HG02623 (cell line): ENCODE measurements around the gene EXOC1L.
"Not testable (repeated sequence)": the region's sequence is repeated elsewhere in the genome, so short reads cannot be mapped to it uniquely, and the experiment has no call there.

Experiments used
- ATAC-seq: cut with Tn5 transposase; IDR thresholded peaks from one replicate; pipeline ENCODE4 v1.9.1; 2021; ENCODE audit warnings: moderate library complexity; ENCODE audit not compliant: unreplicated experiment

EXOC1L gene

DNA sequence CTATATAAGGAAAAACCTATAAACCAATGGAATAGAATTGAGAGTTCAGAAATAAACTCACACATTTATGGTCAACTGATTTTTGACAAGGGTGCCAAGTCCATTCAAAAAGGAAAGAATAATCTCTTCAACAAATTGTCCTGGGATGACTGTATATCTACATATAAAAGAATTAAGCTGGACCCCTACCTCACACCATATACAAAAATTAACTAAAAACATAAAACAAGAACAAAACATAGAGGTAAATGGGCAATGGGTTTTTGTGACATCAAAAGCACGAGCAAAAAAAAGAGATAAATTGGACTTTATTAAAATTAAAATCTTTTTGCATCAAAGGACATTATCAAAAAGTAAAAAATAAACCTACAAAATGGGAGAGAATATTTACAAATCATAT lies 18.3 kb downstream of the EXOC1L start:
- ATAC-seq = no peak

DNA sequence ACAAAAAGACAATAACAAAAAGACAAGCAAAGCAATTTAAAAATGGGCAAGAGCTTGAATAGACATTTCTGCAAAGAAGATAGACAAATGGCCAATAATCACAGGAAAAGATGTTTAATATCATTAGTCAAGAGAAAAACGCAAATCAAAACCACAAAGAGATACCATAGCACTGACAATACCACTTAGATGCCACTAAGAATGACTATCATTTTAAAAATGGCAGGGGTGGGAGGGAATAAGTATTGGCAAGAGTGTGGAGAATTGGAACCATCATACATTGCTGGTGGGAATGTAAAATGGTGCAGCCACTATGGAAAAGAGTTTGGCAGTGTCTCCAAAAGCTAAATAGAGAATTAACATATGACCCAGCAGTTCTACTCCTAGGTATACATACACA lies 18.8 kb downstream of the EXOC1L start:
- ATAC-seq = no peak

DNA sequence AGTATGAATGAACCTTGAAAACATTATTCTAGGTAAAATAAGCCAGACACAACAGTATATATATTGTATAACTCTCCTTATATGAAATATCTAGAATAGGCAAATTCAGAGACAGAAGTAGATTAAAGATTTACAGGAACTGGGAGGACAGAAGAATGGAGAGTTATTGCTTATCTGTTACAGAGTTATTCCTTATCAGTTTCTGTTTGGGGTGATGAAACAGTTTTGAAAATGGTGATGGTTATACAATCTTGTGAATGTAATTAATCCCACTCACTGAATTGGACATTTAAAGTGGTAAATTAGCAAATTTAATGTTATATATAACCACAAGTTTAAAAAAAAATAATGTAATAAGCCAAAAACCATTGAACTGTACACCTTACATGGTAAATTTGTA lies 19.4 kb downstream of the EXOC1L start:
- no peak for ATAC-seq

DNA sequence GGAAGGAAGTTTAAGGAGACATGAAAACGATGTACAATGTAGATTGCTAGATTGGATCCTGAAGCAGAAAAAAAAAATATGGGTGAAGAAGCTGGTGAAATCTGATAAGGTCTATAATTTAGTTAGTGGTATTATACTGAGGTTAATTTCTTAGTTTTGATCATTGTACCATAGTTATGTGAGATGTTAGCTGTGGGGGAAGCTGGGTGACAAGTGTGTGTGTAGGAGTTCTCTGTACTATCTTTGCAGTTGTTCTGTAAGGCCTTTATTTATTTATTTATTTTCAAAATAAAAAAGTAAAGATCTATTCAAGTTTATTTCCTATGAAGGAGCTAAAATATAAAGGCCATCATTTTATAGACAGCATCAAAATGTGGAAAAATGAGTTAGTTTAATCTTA lies 21.4 kb downstream of the EXOC1L start:
- no peak for ATAC-seq

DNA sequence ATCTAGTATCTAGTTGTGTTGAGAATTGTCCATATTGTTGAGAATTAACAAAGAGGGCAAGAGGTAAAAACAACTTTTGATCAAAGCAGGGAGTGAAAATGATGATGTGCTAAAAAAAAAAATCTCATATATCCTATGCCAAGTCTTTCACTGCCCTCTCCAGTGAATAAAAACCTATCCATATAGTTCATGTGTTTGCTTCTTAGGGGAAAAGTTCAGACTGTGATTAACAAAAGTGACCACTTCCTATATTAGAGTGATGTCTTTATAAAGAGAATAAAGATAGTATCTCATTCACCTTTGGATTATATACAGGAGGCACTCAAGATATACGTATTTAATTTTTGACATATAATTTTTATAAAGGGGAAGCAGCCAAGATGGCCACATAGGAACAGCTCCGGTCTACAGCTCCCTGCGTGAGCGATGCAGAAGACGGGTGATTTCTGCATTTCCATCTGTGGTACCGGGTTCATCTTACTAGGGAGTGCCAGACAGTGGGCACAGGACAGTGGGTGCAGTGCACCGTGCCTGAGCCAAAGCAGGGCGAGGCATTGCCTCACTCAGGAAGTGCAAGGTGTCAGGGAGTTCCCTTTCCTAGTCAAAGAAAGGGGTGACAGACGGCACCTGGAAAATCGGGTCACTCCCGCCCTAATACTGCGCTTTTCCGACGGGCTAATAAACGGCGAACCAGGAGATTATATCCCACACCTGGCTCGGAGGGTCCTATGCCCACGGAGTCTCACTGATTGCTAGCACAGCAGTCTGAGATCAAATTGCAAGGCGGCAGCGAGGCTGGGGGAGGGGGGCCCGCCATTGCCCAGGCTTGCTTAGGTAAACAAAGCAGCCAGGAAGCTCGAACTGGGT lies 22.0 kb downstream of the EXOC1L start:
- ATAC-seq = not testable (repeated sequence)

DNA sequence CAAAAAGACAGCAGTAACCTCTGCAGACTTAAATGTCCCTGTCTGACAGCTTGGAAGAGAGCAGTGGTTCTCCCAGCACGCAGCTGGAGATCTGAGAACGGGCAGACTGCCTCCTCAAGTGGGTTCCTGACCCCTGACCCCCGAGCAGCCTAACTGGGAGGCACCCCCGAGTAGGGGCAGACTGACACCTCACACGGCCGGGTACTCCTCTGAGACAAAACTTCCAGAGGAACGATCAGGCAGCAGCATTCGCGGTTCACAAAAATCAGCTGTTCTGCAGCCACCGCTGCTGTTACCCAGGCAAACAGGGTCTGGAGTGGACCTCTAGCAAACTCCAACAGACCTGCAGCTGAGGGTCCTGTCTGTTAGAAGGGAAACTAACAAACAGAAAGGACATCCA lies 22.7 kb downstream of the EXOC1L start:
- ATAC-seq = not testable (repeated sequence)

DNA sequence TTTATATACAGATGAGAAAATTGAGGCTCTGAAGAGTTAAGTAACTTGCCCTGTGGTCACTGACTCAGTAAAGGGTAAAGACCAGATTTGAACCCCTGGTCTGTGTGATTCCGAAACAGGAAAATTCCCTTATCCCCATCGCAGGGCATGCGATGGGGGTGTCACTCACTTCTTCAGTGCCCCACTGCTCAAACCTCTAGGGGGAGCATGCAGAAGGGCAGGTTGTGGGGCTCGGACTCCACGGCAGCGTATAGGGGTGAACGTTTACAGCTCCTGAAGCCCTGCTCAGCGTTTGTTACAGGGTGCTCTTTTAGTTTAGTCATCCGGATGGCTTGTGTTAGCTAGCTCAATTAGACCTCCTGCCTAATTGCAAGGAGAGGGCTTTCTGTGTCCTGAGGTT lies 30.1 kb downstream of the EXOC1L start:
- ATAC-seq = no peak

DNA sequence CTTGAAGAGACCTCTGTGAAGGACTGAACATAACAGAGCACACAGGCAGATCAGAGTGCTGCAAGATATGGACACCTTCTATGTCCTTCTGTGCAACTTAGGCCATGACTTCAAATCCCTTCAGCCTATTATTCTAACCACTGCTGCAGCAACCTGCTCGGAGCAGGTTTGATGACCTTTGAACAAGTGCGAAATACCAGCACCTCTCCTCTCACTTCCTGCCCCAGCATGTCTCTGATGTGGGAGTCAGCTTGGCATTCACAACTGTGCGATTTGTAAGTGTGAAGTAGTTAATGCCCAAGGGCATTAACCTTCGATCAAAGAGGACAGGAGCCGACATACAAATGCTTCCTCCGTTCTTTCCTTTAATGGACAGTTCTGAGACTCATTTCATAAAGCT lies 32.3 kb downstream of the EXOC1L start:
- no peak for ATAC-seq

DNA sequence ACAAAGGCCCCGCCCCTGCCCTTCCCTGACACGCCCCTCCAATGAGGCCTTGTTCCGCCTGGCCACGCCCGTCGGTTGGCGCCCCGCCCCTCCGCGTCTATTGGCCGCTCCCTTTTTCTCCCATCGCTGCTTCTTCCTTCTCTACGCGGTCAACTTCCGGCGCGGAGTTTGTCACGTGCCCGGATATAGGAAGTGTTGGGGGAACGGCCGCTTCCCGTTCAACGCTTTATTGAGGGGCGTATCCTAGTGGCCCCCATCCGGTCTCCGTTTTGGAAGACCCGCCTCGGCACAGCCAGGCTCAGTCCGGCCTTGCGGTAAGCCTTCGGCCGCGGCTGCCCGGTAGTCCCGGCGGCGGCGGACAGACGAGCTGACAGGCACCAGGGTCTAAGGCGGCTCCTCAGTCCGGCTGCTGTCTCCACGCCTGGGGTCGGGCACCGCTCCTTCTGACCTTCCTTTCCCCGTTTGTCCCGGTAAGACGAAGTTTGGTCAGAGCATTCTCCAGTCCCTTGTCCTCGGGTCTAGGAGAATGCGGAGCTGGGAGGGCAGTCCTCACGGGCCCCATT lies 34.0 kb downstream of the EXOC1L start, which contains the start of gene EXOC1:
EXOC1 (plus strand) TSS at position 165 of the 563 bp plus-strand sequence. CDS start 4,676 bp downstream, outside the sequence.
- ATAC-seq = peak; percentile 98

DNA sequence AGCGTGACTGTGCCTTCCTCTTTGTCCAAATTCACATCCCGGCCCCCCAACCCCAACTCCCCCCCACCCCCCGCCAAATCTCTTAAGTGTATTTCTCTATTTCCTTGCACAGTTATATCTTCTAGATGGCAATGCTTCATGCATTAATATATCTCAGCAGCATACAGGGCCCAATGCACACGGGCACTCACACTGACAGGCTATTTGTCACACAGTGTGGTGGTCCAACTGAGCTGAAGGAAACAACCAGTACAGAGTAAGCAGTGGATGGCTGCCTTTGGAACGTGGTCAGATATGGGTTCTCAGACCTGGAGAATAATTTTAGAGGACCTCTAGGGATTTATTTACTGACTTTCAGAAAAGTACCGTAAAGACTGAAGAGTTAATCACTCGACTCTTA lies 34.5 kb downstream of the EXOC1L start:
- no peak for ATAC-seq

DNA sequence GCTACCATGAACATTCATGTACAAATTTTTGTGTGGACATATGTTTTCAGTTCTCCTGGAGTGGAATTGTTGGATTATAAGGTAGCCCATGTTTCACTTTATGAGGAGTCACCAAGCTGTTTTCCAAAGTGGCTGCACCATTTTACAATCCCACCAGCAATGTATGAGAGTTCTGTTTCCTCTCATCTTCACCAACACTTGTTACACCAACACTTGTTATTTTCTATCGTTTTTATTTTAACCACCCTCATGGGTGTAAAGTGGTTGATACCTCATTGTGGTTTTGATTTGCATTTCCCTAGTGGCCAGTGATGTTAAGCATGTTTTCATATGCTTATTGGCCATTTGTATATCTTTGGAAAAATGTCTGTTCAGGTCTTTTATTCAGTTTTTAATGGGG lies 38.0 kb downstream of the EXOC1L start:
- no peak for ATAC-seq

DNA sequence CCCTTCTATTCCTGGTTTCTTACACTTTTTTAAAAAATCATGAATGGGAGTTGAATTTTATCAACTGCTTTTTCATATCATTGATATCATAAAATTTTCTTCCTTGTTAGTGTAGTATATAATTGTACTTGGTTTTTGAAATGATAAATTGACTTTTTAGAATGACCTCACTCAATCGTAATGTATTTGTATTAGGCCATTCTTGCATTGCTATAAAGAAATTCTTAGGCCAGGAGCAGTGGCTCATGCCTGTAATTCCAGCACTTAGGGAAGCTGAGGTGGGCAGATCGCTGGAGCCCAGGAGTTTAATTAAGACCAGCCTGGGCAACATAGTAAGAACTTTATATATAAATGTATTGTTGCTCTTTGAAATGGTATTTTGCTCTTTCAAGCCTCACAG lies 40.1 kb downstream of the EXOC1L start:
- ATAC-seq = no peak

DNA sequence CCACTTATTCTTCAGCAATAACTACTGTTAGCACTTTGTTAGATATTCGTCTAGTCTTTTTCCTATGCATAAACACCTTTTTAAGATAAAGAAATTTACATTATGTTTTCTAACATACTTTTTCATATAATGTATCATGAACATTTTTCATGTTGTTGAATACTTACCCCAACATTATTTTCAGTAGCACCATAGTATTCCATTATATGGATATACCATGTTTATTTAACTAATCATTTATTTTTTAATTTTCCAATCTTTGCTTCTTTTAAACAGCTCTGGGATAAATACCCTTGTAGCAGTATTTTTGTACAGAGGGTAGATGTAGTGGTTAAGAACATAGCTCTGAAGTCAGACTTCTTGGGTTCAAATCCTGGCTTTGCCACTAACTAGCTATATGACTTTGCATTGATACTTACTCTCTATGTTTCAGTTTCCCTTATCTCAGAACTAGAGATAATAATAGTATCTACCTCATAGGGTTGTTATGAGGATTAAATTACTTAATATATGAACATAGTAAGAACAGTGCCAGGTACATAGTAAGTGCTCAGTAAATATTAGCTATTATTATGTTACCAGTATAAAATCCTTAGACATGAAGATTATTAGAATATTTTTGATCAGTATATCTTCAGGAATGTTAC lies 45.1 kb downstream of the EXOC1L start:
- ATAC-seq = no peak

DNA sequence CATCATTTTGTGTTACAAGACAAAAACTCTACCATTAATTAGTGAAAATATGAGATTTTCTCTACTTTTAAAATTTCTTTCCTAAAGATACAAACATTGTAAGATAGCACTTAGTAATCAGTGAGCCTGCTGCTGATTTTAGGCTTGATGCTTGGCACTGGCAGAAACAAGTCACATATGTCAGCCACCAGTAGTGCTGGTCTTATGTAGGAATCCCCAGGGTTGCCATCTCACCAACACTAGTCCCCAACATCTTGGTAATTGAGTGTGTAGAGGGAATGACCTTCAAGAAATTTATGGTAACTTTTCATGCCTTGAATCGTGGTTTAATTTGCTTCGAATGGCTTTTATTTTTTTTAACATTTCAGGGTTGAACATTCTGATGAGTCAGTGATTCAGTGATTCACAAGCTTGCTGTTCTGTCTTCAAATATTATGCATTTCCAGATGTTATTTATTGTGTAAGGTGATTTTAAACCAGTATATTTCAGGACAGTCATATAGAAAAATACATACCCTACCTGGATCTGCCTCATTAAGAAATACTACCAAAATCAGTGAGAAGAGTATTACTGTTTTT lies 45.7 kb downstream of the EXOC1L start:
- ATAC-seq = no peak

DNA sequence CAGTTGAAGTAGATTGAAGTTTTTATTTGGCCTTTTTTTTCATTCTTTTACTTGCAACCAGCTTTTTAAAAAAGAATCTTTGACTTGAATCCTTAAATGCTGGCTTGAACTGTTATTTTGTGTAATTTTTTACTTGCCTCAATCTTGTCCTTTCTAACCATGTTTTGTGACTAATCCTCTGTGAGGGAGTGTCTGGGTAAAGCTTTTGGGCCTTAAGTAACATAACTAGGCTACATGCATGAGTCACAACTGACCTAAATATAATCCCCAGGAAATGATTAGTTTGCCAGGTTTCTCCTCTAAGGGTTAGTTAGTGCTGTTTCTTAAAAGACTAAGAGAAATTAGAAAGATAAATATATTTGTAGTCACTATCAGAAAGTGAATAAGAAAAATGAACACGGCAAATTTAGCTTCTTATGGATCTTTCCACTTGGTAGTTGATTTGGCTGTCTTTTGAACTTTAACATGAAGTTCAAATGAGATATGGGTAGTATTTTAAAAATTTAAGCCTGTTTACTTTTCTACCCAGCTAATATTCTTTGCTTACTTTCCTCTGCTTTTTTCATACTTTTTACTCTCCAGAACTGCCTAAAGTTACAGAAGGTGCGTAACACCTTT lies 46.8 kb downstream of the EXOC1L start:
- ATAC-seq = peak; percentile 80

DNA sequence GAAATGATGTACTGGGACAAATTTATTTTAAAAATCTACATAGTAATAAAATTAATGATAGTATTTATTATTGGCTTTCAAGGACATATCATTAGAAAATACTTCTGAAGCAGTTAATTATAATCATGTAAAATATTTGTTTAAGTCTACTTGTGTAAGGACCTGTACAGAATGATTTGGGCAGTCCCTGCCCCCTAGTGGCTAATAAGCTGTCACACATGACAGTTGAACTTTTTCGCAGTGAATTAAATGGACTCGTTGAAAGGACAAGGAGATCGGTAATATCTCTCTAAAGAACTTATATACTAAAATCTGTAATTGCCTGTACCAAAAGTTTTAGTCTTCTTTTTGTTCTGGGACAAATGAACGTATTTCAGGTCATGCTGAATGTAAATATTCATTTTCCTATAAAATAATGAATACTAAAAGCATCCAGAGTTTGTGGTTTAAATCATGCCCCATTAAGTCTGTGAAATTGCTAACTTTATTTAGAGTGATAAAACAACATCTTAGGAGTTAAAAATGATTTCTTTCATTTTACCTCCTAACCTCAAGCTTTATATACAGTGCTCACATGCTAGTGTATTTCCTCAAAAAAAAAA lies 47.5 kb downstream of the EXOC1L start:
- peak; percentile 82 for ATAC-seq

DNA sequence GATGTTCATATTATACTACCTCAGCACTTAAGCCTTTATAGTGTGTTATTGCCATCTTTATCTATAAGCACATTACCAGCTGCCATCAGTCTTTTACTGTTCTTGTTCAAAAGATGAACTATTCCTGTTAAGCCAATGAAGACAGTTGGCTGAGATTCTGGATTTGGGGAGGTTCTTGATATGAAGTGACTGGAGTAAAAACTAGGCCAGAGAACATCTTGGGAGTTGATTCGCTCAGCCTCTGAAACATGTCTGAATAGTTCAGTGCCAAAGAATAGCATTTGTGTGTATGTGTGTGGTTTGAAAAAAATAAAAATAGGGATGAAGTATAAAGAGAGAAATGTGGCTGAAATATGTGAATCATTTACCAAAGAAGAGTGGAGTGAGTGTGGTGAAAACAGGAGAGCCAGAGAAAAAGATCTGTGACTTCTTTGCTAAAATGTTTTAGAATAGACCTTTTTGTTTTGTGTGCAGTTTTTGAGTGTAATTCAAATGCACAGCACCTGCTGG lies 49.0 kb downstream of the EXOC1L start:
- no peak for ATAC-seq

DNA sequence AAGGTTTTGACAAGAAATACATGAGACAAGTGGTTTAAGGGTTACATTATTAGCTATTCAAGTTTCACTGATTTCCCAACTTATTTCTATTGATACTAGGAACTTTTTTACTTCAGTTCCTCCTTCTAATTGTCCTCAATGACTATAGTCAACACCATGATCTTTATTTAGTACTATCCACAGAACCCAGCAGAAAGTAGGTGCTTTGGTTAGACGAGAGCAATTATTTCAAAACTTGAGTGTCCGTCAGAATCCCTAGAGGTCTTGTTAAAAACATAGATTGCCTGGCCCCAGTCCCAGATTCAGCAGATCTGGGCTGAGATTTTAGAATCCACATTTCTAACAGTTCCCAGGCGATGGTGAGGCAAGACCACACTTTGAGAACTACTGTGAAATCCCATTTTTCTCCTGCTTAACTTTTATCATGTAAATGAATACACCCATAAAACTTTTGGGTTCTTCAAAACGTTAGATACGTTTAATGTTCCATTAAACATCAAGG lies 51.8 kb downstream of the EXOC1L start:
- ATAC-seq = no peak

DNA sequence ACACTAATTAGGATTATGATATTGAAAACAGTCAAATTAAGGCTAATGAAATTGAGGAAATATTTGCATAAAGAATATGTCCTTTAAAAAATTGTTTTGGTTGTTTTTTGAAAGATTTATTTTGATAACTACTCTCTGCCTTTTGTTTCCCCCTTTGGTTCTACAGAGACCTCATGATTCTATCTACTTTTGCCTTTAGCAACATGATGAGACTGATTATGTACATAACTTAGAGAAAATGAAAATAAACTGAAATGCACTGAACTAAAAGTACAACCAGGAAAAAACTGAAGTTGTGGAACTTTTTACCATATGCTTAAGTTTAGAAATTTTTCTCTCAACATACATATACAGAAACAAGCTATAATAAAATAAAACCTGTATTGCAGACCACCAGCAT lies 55.2 kb downstream of the EXOC1L start:
- ATAC-seq = no peak

DNA sequence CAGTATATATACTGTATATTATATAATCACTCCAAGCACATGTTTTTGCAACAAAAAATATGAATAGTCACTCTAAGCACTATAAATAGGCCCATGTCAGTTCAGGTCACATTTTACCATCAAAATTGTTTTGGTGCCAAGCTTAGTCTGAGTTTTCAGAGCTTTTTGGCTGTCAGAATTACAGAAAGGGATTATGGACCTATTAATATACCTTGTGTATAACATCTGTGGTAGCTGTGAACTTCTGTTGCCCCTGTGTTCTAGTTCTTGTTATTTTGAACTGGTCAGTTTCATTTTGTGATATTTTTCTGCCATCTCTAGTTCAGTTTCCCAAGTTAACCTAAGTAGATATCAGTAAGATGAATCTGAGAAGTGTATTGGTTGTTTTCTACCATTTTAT lies 56.8 kb downstream of the EXOC1L start:
- no peak for ATAC-seq
